ENCODE results near the gene NGEF.

- no peak for TF ChIP-seq CTCF (IDR thresholded peaks at IDR 0.05; ENCODE audit: insufficient read depth, low read length, poor library complexity, severe bottlenecking)
- no peak for TF ChIP-seq EZH2phosphoT487 (conservative IDR thresholded peaks at IDR 0.05; ENCODE audit: low read length)
Observed at GRCh38 chr2:232949016-232949415, 64.0 kb downstream of the NGEF start.

All from SU-DHL-6 (cell line).